ENCODE results near the gene SLC39A12.

DNA sequence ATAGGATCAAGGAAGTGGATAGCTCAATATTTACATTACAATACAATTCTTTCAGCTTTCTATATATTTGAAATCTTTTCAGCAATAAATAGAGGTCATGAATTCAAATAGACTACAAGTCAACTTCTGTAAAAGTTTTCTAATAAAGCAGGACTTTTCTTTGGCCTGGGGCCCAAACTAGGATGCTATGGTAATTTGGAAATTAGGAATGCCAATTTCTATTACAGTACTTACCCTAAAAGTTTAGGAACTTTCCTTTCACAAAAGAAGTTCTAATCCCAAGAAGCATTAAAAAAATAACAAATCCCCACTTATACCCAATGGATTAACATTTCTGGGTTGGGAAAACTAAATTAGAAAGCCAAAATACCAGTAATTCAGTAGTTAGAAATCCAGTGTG lies 40.5 kb downstream of the SLC39A12 start:
- TF ChIP-seq, protein P1, sequence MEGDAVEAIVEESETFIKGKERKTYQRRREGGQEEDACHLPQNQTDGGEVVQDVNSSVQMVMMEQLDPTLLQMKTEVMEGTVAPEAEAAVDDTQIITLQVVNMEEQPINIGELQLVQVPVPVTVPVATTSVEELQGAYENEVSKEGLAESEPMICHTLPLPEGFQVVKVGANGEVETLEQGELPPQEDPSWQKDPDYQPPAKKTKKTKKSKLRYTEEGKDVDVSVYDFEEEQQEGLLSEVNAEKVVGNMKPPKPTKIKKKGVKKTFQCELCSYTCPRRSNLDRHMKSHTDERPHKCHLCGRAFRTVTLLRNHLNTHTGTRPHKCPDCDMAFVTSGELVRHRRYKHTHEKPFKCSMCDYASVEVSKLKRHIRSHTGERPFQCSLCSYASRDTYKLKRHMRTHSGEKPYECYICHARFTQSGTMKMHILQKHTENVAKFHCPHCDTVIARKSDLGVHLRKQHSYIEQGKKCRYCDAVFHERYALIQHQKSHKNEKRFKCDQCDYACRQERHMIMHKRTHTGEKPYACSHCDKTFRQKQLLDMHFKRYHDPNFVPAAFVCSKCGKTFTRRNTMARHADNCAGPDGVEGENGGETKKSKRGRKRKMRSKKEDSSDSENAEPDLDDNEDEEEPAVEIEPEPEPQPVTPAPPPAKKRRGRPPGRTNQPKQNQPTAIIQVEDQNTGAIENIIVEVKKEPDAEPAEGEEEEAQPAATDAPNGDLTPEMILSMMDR (IDR thresholded peaks at IDR 0.05) = no peak
- TF ChIP-seq POLR2A (IDR thresholded peaks at IDR 0.05) = no peak
